Keratinocyte (primary cell): Measurements from ENCODE around the gene PRKCA. TPM values are rescaled to one million over a fixed set of nuclear protein-coding genes. Genes with fewer than 3 reads are reported as not detected.

Experiments
- DNase-seq: peaks from one replicate; pipeline ENCODE4 v3.0.0-alpha.2; 2011; ENCODE audit warnings: low read depth, missing footprints, low spot score
- FAIRE-seq: peaks from 2 replicates; lab custom pipeline; 2011; peaks lifted over from hg19 to GRCh38; lab: Jason Lieb, UNC
- H2AFZ ChIP-seq: 2 replicates; pipeline ENCODE4 v1.6.0; 2012; ENCODE audit warnings: low read length, control low read depth, inconsistent platforms; ENCODE audit not compliant: control insufficient read depth
- H3K27ac ChIP-seq: 2 replicates; pipeline ENCODE4 v1.5.1; 2011; ENCODE audit warnings: low read length; ENCODE audit not compliant: control insufficient read depth, insufficient read depth
- H3K27me3 ChIP-seq: 3 replicates; pipeline ENCODE4 v1.6.0; 2011; ENCODE audit warnings: low read length; ENCODE audit not compliant: control insufficient read depth, insufficient read depth; ENCODE audit errors: extremely low read depth
- H3K36me3 ChIP-seq, 2 experiments: 2 replicates in 1 of 2; 3 replicates in 1 of 2; pipeline ENCODE4 v1.5.1; 2011; ENCODE audit warnings: low read length in 2 of 2, mild to moderate bottlenecking in 1 of 2; ENCODE audit not compliant: control insufficient read depth in 2 of 2, insufficient read depth in 2 of 2; ENCODE audit errors: extremely low read depth in 1 of 2
- H3K4me1 ChIP-seq: 3 replicates; pipeline ENCODE4 v1.5.1; 2011; ENCODE audit warnings: low read length; ENCODE audit not compliant: control insufficient read depth, insufficient read depth; ENCODE audit errors: extremely low read depth
- H3K4me2 ChIP-seq: 3 replicates; pipeline ENCODE4 v1.6.0; 2011; ENCODE audit warnings: low read depth, low read length; ENCODE audit not compliant: control insufficient read depth, insufficient read depth; ENCODE audit errors: extremely low read depth
- H3K4me3 ChIP-seq, 3 experiments: fragments of 200-600 bp in 1 of 3; sonication (generic) in 1 of 3; 2 replicates in 2 of 3; 3 replicates in 1 of 3; pipeline ENCODE4 v1.5.1; 2011 to 2016; ENCODE audit warnings: low read length in 3 of 3, mild to moderate bottlenecking in 3 of 3, control low read depth in 2 of 3, inconsistent platforms in 1 of 3, low read depth in 1 of 3, mixed read lengths in 1 of 3, mixed run types in 1 of 3, moderate library complexity in 1 of 3; ENCODE audit not compliant: control insufficient read depth in 2 of 3, insufficient read depth in 2 of 3; ENCODE audit errors: extremely low read depth in 1 of 3
- H3K79me2 ChIP-seq: 2 replicates; pipeline ENCODE4 v1.6.0; 2012; ENCODE audit warnings: low read length; ENCODE audit not compliant: control insufficient read depth, insufficient read depth
- H3K9ac ChIP-seq: 3 replicates; pipeline ENCODE4 v1.6.0; 2011; ENCODE audit warnings: low read length; ENCODE audit not compliant: control insufficient read depth, insufficient read depth; ENCODE audit errors: extremely low read depth
- H3K9me1 ChIP-seq: 3 replicates; pipeline ENCODE4 v1.6.0; 2011; ENCODE audit warnings: low read length; ENCODE audit not compliant: control insufficient read depth, insufficient read depth; ENCODE audit errors: extremely low read depth
- H3K9me3 ChIP-seq: 2 replicates; pipeline ENCODE4 v1.5.1; 2012; ENCODE audit warnings: low read depth, low read length; ENCODE audit not compliant: control insufficient read depth
- H4K20me1 ChIP-seq: 3 replicates; pipeline ENCODE4 v1.6.0; 2011; ENCODE audit warnings: low read length; ENCODE audit not compliant: control insufficient read depth, insufficient read depth; ENCODE audit errors: extremely low read depth
- EZH2 ChIP-seq: IDR thresholded peaks from one replicate; pipeline ENCODE4 v1.6.1; 2012; ENCODE audit warnings: inconsistent platforms, mild to moderate bottlenecking, low read length, moderate library complexity
- dilution Hi-C: fragments of 300-500 bp; cut with MboI; formaldehyde crosslinking; loops from one replicate; pipeline ENCODE4 v1.7.0; 2020; ENCODE audit warnings: low sequenced_read_pairs; ENCODE audit not compliant: extremely low pct_ligation_motif_present
- polyA plus RNA-seq, 5 experiments: library from polyadenylated mRNA; depleted of rRNA in 3 of 5; stranded (reverse) in 3 of 5; stranded (forward) in 1 of 5; unstranded in 1 of 5; fragments of >200 nt; gene quantifications; 1 replicate in 1 of 5; 2 replicates in 3 of 5; 3 replicates in 1 of 5; pipeline versions ENCODE4 v1.2.1 to v1.2.3, GENCODE V29; 2011 to 2012; ENCODE audit warnings: missing spikeins in 2 of 5, low read depth in 1 of 5, low replicate concordance in 1 of 5
- TF ChIP-seq, protein P1 (sequence below), 3 experiments: IDR thresholded peaks in 1 of 3; conservative IDR thresholded peaks in 1 of 3; optimal IDR thresholded peaks in 1 of 3; 2 replicates in 2 of 3; 3 replicates in 1 of 3; pipeline versions ENCODE3 to v1.5.1; 2011; ENCODE audit warnings: low read length in 3 of 3, mild to moderate bottlenecking in 3 of 3, moderate library complexity in 2 of 3, control low read depth in 1 of 3, inconsistent platforms in 1 of 3; ENCODE audit not compliant: insufficient read depth in 2 of 3; ENCODE audit errors: extremely low read depth in 1 of 3

Gene PRKCA
- polyA plus RNA-seq, 1 donor (not counting 4 experiments of a cell fraction or from before 2014, with no cell fraction given): 3.6 TPM

DNA sequence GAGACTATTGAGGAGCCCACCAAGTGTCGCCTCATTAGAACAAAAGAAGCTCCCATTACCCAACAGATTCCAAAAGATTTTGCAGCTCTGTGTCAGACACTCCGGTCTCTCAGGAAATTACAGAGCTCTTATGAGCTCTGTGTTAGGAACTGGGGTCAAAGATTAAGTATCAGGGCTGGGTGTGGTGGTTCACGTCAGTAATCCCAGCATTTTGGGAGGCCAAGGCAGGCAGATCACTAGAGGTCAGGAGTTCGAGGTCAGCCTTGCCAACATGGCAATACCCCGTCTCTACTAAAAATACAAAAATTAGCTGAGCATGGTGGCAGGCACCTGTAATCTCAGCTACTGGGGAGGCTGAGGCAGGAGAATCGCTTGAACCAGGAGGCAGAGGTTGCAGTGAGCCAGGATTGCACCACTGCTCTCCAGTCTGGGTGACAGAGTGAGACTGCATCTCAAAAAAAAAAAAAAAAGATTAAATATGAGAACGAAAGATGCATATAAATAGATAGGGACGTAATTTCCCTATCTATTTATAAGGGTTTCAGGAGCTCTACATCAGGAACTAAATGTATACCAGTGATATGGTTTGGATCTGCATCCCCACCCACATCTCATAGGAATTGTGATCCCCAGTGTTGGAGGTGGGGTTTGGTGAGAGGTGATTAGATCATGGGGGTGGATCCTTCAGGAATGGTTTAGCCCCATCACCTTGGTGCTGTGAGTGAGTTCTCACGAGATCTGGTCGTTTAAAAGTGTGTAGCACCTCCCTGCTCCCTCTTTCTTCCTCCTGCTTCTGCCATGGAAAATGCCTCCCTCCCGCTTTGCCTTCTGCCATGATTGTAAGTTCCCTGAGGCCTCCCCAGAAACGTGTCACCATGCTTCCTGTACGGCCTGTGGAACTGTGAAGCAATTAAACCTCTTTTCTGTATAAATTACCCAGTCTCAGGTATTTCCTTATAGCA lies 111.4 kb downstream of the PRKCA start:
- Histone ChIP-seq H3K27me3 (no peaks in the 10 kb centered on the region), H3K36me3 (no peaks in the 10 kb centered on the region), H3K4me3 (no peak overlapping the region), H3K79me2 (peaks cover 3% of the 10 kb centered on the region), H3K4me2 (no peak overlapping the region), H3K9me3 (no peaks in the 10 kb centered on the region), H3K27ac (no peak overlapping the region), H3K4me1 (peaks cover 16% of the 10 kb centered on the region), H3K9me1 (no peaks in the 10 kb centered on the region), H3K9ac (no peak overlapping the region), H2AFZ (no peak overlapping the region), H4K20me1 (no peaks in the 10 kb centered on the region)
- dilution Hi-C loops: no loop called here
- FAIRE-seq (no peak), DNase-seq (no peak)
- no peak for TF ChIP-seq EZH2
- TF ChIP-seq, protein P1, sequence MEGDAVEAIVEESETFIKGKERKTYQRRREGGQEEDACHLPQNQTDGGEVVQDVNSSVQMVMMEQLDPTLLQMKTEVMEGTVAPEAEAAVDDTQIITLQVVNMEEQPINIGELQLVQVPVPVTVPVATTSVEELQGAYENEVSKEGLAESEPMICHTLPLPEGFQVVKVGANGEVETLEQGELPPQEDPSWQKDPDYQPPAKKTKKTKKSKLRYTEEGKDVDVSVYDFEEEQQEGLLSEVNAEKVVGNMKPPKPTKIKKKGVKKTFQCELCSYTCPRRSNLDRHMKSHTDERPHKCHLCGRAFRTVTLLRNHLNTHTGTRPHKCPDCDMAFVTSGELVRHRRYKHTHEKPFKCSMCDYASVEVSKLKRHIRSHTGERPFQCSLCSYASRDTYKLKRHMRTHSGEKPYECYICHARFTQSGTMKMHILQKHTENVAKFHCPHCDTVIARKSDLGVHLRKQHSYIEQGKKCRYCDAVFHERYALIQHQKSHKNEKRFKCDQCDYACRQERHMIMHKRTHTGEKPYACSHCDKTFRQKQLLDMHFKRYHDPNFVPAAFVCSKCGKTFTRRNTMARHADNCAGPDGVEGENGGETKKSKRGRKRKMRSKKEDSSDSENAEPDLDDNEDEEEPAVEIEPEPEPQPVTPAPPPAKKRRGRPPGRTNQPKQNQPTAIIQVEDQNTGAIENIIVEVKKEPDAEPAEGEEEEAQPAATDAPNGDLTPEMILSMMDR (optimal IDR thresholded peaks at IDR 0.05 in 1 of 3, IDR thresholded peaks at IDR 0.05 in 1 of 3, conservative IDR thresholded peaks at IDR 0.05 in 1 of 3; ENCODE audit: extremely low read depth in 1 of 3, insufficient read depth in 2 of 3, low read length in 3 of 3): no peak

DNA sequence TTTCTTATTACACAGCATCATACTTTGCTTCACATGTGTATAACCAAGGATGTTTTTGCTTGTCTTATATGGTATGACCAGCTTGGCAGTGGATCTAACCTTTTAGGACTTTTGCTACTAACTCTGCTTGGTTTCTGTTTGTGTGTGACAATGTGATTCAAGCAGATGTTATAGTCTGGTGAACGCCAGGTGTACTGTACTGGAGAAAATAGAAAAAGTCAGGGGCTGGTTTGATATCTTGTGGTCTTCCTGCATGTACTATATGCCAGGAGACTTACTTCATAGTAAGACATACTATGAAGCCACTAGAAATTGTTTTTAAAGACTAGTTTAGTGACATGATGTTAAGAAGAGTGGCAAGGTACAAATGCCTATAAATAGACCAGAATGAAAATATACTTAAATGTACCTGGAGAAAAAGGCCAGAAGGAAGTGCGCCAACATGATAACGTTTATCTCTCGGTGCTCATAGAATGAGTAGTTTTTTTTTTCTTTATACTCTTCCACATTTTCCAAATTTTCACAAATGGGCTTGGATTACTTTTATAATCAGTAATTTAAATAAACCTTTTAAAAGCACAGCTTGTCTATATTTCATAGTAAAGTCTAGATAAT lies 112.3 kb downstream of the PRKCA start:
- Histone ChIP-seq H3K79me2 (peaks cover 3% of the 10 kb centered on the region), H3K27me3 (no peaks in the 10 kb centered on the region), H3K4me2 (no peak overlapping the region), H3K9me3 (no peaks in the 10 kb centered on the region), H3K4me3 (no peak overlapping the region), H3K4me1 (peaks cover 16% of the 10 kb centered on the region), H2AFZ (no peak overlapping the region), H3K9me1 (no peaks in the 10 kb centered on the region), H3K36me3 (no peaks in the 10 kb centered on the region), H3K27ac (no peak overlapping the region), H4K20me1 (no peaks in the 10 kb centered on the region), H3K9ac (no peak overlapping the region)
- dilution Hi-C loops: no loop called here
- FAIRE-seq (no peak), DNase-seq (no peak)
- no peak for TF ChIP-seq EZH2
- TF ChIP-seq, protein P1 (optimal IDR thresholded peaks at IDR 0.05 in 1 of 3, IDR thresholded peaks at IDR 0.05 in 1 of 3, conservative IDR thresholded peaks at IDR 0.05 in 1 of 3; ENCODE audit: extremely low read depth in 1 of 3, insufficient read depth in 2 of 3, low read length in 3 of 3): no peak
